B cell (primary cell): Measurements from ENCODE around the gene KCTD14. TPM values are rescaled to one million over a fixed set of nuclear protein-coding genes. Genes with fewer than 3 reads are reported as not detected.

Experiments
- ATAC-seq: fragments of 200-7000 bp; cut with Tn5 transposase; one replicate; pipeline ENCODE4 v1.10.0; 2021; ENCODE audit warnings: low read depth, mild to moderate bottlenecking, moderate number of reproducible peaks, moderate library complexity
- CTCF ChIA-PET: fragments of 350-600 bp; sonication (Branson Sonifier 250); formaldehyde crosslinking; loops from one replicate; lab custom pipeline; 2021; ENCODE audit warnings: antibody characterized with exemption, inconsistent platforms; lab: Charles Lee
- POLR2A ChIA-PET: fragments of 350-600 bp; sonication (Branson Sonifier 250); formaldehyde crosslinking; loops from one replicate; lab custom pipeline; 2021; ENCODE audit warnings: antibody characterized with exemption; lab: Charles Lee
- DNase-seq: peaks from one replicate; pipeline ENCODE4 v3.0.0; 2013
- H2AFZ ChIP-seq: 2 replicates; pipeline ENCODE4 v1.6.1; 2012; ENCODE audit warnings: mild to moderate bottlenecking, low read depth, low read length; ENCODE audit not compliant: insufficient read depth, poor library complexity, severe bottlenecking
- H3K27ac ChIP-seq, 2 donors: 1 replicate in 1 of 2; 2 replicates in 1 of 2; pipeline ENCODE4 v1.5.1; 2012 to 2013; ENCODE audit warnings: low read length in 2 of 2, mild to moderate bottlenecking in 2 of 2, moderate library complexity in 1 of 2
- H3K27me3 ChIP-seq, 4 experiments: fragments of 200-600 bp in 1 of 4; sonication (generic) in 1 of 4; replicated peaks in 1 of 4; 1 replicate in 2 of 4; 2 replicates in 2 of 4; pipeline versions ENCODE4 v1.6.1 to v1.7.0; 2013 to 2016; ENCODE audit warnings: low read length in 3 of 4, mild to moderate bottlenecking in 2 of 4, mixed read lengths in 1 of 4, moderate library complexity in 1 of 4; ENCODE audit not compliant: insufficient read depth in 4 of 4, control insufficient read depth in 3 of 4; ENCODE audit errors: control extremely low read depth in 1 of 4
- H3K36me3 ChIP-seq, 2 experiments: replicated peaks in 1 of 2; 1 replicate in 1 of 2; 2 replicates in 1 of 2; pipeline versions ENCODE4 v1.6.1 to v1.7.1; 2013; ENCODE audit warnings: low read length in 1 of 2; ENCODE audit not compliant: insufficient read depth in 2 of 2, control insufficient read depth in 1 of 2; ENCODE audit errors: control extremely low read depth in 1 of 2, extremely low read depth in 1 of 2
- H3K4me1 ChIP-seq, 2 donors: fragments of 200-600 bp in 1 of 2; sonication (generic) in 1 of 2; 1 replicate in 1 of 2; 2 replicates in 1 of 2; pipeline versions ENCODE4 v1.5.1 to v1.6.1; 2013 to 2017; ENCODE audit warnings: low read length in 2 of 2; ENCODE audit not compliant: control insufficient read depth in 2 of 2, insufficient read depth in 2 of 2
- H3K4me2 ChIP-seq: replicated peaks from 2 replicates; pipeline ENCODE3; 2012; ENCODE audit warnings: mild to moderate bottlenecking, low read depth, low read length; ENCODE audit not compliant: poor library complexity, severe bottlenecking
- H3K4me3 ChIP-seq, 5 experiments: fragments of 200-600 bp in 1 of 5; sonication (generic) in 1 of 5; 1 replicate in 3 of 5; 2 replicates in 2 of 5; pipeline versions ENCODE4 v1.5.1 to v1.7.0; 2011 to 2016; ENCODE audit warnings: low read length in 4 of 5, mild to moderate bottlenecking in 4 of 5, low read depth in 2 of 5, control low read depth in 1 of 5, moderate library complexity in 1 of 5; ENCODE audit not compliant: insufficient read depth in 1 of 5; ENCODE audit errors: control extremely low read depth in 1 of 5, extremely low read depth in 1 of 5
- H3K79me2 ChIP-seq: fragments of 200-600 bp; sonication (generic); one replicate; pipeline ENCODE4 v1.6.0; 2016; ENCODE audit warnings: low read length; ENCODE audit not compliant: control insufficient read depth, insufficient read depth
- H3K9ac ChIP-seq: fragments of 200-600 bp; sonication (generic); 2 replicates; pipeline ENCODE4 v1.6.1; 2017; ENCODE audit warnings: mild to moderate bottlenecking, low read length, moderate library complexity
- H3K9me3 ChIP-seq, 3 donors: one replicate each; pipeline versions ENCODE4 v1.6.1 to v1.7.1; 2013; ENCODE audit warnings: low read length in 2 of 3; ENCODE audit not compliant: control insufficient read depth in 2 of 3, insufficient read depth in 1 of 3; ENCODE audit errors: control extremely low read depth in 1 of 3
- H4K20me1 ChIP-seq: 2 replicates; pipeline ENCODE4 v1.6.0; 2012; ENCODE audit warnings: mild to moderate bottlenecking, low read length; ENCODE audit not compliant: insufficient read depth, control insufficient read depth, poor library complexity, severe bottlenecking
- H3K27ac Mint-ChIP-seq: one replicate; pipeline ENCODE4 v1.8.0; 2021; ENCODE audit warnings: mixed read lengths
- H3K27me3 Mint-ChIP-seq: one replicate; pipeline ENCODE4 v1.8.0; 2021; ENCODE audit warnings: mixed read lengths
- H3K4me1 Mint-ChIP-seq: one replicate; pipeline ENCODE4 v1.8.0; 2021; ENCODE audit warnings: mixed read lengths
- H3K4me3 Mint-ChIP-seq: one replicate; pipeline ENCODE4 v1.8.0; 2021; ENCODE audit warnings: mixed read lengths
- H3K9me3 Mint-ChIP-seq: one replicate; pipeline ENCODE4 v1.8.0; 2022; ENCODE audit warnings: mixed read lengths; ENCODE audit not compliant: insufficient read depth
- CTCF ChIP-seq: fragments of 200-600 bp; IDR thresholded peaks from one replicate; pipeline ENCODE4 v1.8.0; 2022; ENCODE audit warnings: antibody characterized with exemption, mild to moderate bottlenecking
- EZH2 ChIP-seq: IDR thresholded peaks from 2 replicates; pipeline ENCODE4 v1.6.1; 2012; ENCODE audit warnings: borderline replicate concordance, low read depth, mild to moderate bottlenecking, moderate library complexity, low read length; ENCODE audit not compliant: insufficient read depth, poor library complexity, severe bottlenecking
- WGBS: methylation state at CpG from one replicate; pipeline ENCODE4 v1.1.5; 2013; ENCODE audit warnings: missing lambda C conversion rate; ENCODE audit not compliant: insufficient coverage; 5-methylcytosine and 5-hydroxymethylcytosine counted together
- intact Hi-C: fragments of 100-400 bp; cut with micrococcal nuclease; formaldehyde crosslinking; loops from one replicate; pipeline ENCODE4 v1.10.0; 2022
- polyA plus RNA-seq: library from polyadenylated mRNA; depleted of rRNA; stranded (reverse); fragments of >200 nt; gene quantifications from 2 replicates; pipeline ENCODE4 v1.2.3, GENCODE V29; 2012
- total RNA-seq, 2 donors: library from RNA; stranded (reverse); fragments of 120-200 nt in 1 of 2; gene quantifications; 1 replicate in 1 of 2; 2 replicates in 1 of 2; pipeline versions ENCODE4 v1.2.3 to v1.2.4, GENCODE V29; 2013 to 2022

KCTD14 gene
- total and polyA plus RNA-seq, 2 donors (not counting 1 experiment from before 2014, with no cell fraction given), result 0.18 TPM; not detected in 1

DNA sequence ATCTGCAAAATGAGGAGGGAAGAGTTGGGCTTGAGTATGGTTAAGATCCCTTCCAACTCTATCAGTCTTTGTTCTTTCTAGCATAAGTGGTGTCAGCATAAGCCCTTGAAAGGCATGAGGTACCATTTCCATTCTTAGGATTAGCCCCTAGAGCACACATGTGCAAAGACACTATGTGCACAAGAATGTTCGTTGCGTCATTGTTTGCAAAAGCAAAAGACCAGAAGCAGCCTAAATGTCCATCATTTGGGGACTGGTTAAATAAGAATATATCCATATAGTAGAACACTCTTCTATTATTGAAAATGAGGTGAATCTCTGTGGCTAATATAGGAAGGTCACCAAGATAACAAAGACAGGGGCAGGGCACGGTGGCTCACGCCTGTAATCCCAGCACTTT, 10.0 kb upstream of the KCTD14 start:
- H3K9me3 ChIP-seq, result no peaks in the 10 kb centered on the region
- no peak for TF ChIP-seq CTCF
- no peak for TF ChIP-seq EZH2
- no peak overlapping the region for H3K9ac ChIP-seq
- H3K4me1 ChIP-seq, result no peaks in the 10 kb centered on the region
- H3K4me1 Mint-ChIP-seq, result no peaks in the 10 kb centered on the region
- no peaks in the 10 kb centered on the region for H4K20me1 ChIP-seq
- H3K4me2 ChIP-seq, result no peak overlapping the region
- H2AFZ ChIP-seq, result no peak overlapping the region
- ChIA-PET POLR2A (no interaction called here), CTCF (interaction anchor here (1.0 to 1.3 kb wide), 2 partner anchors 11 to 532 kb away, joined by 5 read pairs; no protein-coding TSS in a partner anchor)
- H3K27me3 Mint-ChIP-seq, result no peaks in the 10 kb centered on the region
- no peaks in the 10 kb centered on the region for H3K9me3 Mint-ChIP-seq
- H3K4me3 Mint-ChIP-seq, result no peak overlapping the region
- no peaks in the 10 kb centered on the region for H3K27me3 ChIP-seq
- intact Hi-C loops, result no loop called here
- H3K4me3 ChIP-seq, result no peak overlapping the region
- H3K36me3 ChIP-seq, result no peaks in the 10 kb centered on the region
- no peak overlapping the region for H3K27ac ChIP-seq
- H3K27ac Mint-ChIP-seq, result no peak overlapping the region
- 86% methylated on average over 2 of the region's 4 CpGs for WGBS
- H3K79me2 ChIP-seq, result no peaks in the 10 kb centered on the region
- DNase-seq (no peak), ATAC-seq (no peak)

DNA sequence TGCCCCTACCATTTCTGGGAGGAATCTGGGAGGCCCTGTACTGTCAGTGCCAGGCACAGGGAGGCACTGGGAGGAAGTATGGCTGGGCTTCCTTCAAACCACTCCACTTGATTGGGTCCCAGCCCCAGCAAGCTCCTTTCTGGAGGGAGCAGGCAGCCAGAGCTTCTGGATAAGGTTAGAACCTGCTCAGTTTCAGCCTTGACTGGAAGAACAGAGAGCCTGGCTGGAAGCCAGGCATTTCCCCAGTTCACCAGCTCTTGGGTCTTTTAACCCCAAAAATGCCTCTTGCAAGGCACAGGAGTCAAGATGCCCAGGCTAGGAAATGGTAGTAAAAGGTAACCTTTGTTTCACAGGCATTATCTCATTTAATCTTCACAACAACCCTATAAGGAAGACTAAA, 9.0 kb upstream of the KCTD14 start:
- DNase-seq (no peak), ATAC-seq (no peak)
- CTCF ChIA-PET, result interaction anchor here (1.0 to 1.3 kb wide), 2 partner anchors 12 to 533 kb away, joined by 5 read pairs; no protein-coding TSS in a partner anchor
- Mint-ChIP-seq H3K4me1 (no peaks in the 10 kb centered on the region), H3K27me3 (no peaks in the 10 kb centered on the region), H3K9me3 (peaks cover 5% of the 10 kb centered on the region), H3K27ac (no peak overlapping the region), H3K4me3 (no peak overlapping the region)
- Histone ChIP-seq H3K36me3 (no peaks in the 10 kb centered on the region), H4K20me1 (no peaks in the 10 kb centered on the region), H3K27me3 (no peaks in the 10 kb centered on the region), H2AFZ (no peak overlapping the region), H3K4me3 (no peak overlapping the region), H3K4me2 (no peak overlapping the region), H3K4me1 (no peaks in the 10 kb centered on the region), H3K27ac (no peak overlapping the region), H3K9me3 (no peaks in the 10 kb centered on the region), H3K79me2 (no peaks in the 10 kb centered on the region), H3K9ac (no peak overlapping the region)
- POLR2A ChIA-PET, result no interaction called here
- no peak for TF ChIP-seq CTCF
- no peak for TF ChIP-seq EZH2
- intact Hi-C loops, result no loop called here
